SHP77 treated with DMSO at 0.1 percent for 48 hours (cell line): ENCODE data around the gene SCG2.
"Not testable (repeated sequence)": the region's sequence is repeated elsewhere in the genome, so short reads cannot be mapped to it uniquely, and the experiment has no call there.

Source experiments
- DNase-seq: peaks from one replicate; lab custom pipeline; 2025; lab: John Stamatoyannopoulos, UW

The SCG2 gene

GRCh38 chr2:223613017-223613950 lies 11.1 kb upstream of the SCG2 start:
- peak; percentile 88 for DNase-seq

- no peak for DNase-seq
Observed at GRCh38 chr2:223612501-223612900, 10.3 kb upstream of the SCG2 start.

GRCh38 chr2:223611061-223611460 lies 8.9 kb upstream of the SCG2 start:
- DNase-seq: no peak

GRCh38 chr2:223607476-223607875 lies 5.3 kb upstream of the SCG2 start:
- no peak for DNase-seq

GRCh38 chr2:223606946-223607345 lies 4.8 kb upstream of the SCG2 start:
- DNase-seq: no peak

- DNase-seq: no peak
Observed at GRCh38 chr2:223604231-223604630, 2.1 kb upstream of the SCG2 start.

GRCh38 chr2:223602972-223603371 lies 811 bp upstream of the SCG2 start:
- no peak for DNase-seq

GRCh38 chr2:223601018-223601417 lies 1.1 kb downstream of the SCG2 start:
- DNase-seq: no peak

- DNase-seq: no peak
Observed at GRCh38 chr2:223599640-223600380, 2.4 kb downstream of the SCG2 start.

- no peak for DNase-seq
Observed at GRCh38 chr2:223598994-223599639, 3.0 kb downstream of the SCG2 start.

- no peak for DNase-seq
Observed at GRCh38 chr2:223597076-223597475, 5.1 kb downstream of the SCG2 start.

GRCh38 chr2:223596208-223596607 lies 6.0 kb downstream of the SCG2 start:
- no peak for DNase-seq

GRCh38 chr2:223594831-223595230 lies 7.3 kb downstream of the SCG2 start:
- DNase-seq: no peak

GRCh38 chr2:223594259-223594658 lies 7.9 kb downstream of the SCG2 start:
- DNase-seq: no peak

GRCh38 chr2:223592689-223593088 lies 9.5 kb downstream of the SCG2 start:
- not testable (repeated sequence) for DNase-seq

- peak; percentile 67 for DNase-seq
Observed at GRCh38 chr2:223591596-223591995, 10.6 kb downstream of the SCG2 start.

- DNase-seq: peak; percentile 67
Observed at GRCh38 chr2:223590964-223591363, 11.2 kb downstream of the SCG2 start.

GRCh38 chr2:223589901-223590300 lies 12.3 kb downstream of the SCG2 start:
- no peak for DNase-seq

- no peak for DNase-seq
Observed at GRCh38 chr2:223588251-223588650, 13.9 kb downstream of the SCG2 start.

GRCh38 chr2:223587301-223587700 lies 14.9 kb downstream of the SCG2 start:
- DNase-seq: no peak

GRCh38 chr2:223586261-223586660 lies 15.9 kb downstream of the SCG2 start:
- DNase-seq: no peak

GRCh38 chr2:223585666-223586065 lies 16.5 kb downstream of the SCG2 start:
- DNase-seq: peak; percentile 60

- DNase-seq: no peak
Observed at GRCh38 chr2:223582001-223582400, 20.2 kb downstream of the SCG2 start.
